ENCODE measurements around the gene NUDT22. TPM values are rescaled to one million over a fixed set of nuclear protein-coding genes. Genes with fewer than 3 reads are reported as not detected.

Gene NUDT22
- total and polyA plus RNA-seq, 2 of the 8 experiments (the other 6 are each of a cell fraction or from before 2014, with no cell fraction given), result 43.4 to 69.0 TPM

GRCh38 chr11:64183890-64184289, 42.2 kb upstream of the NUDT22 start:
- H3K4ac ChIP-seq (replicated peaks; ENCODE audit: insufficient read length, low read depth, low read length), result no peak overlapping the region
- TF ChIP-seq CEBPB (IDR thresholded peaks at IDR 0.05; ENCODE audit: low read depth, low read length) (no peak), RAD21 (IDR thresholded peaks at IDR 0.05 in 1 of 2, conservative IDR thresholded peaks at IDR 0.05 in 1 of 2; ENCODE audit: low read depth in 2 of 2, low read length in 2 of 2) (no peak), CHD2 (IDR thresholded peaks at IDR 0.05; ENCODE audit: low read length) (no peak), NRF1 (IDR thresholded peaks at IDR 0.05; ENCODE audit: low read depth, low read length) (no peak), CTBP2 (IDR thresholded peaks at IDR 0.05; ENCODE audit: borderline replicate concordance, insufficient read depth, insufficient read length, low read length) (no peak), SAP30 (IDR thresholded peaks at IDR 0.05; ENCODE audit: insufficient read depth, insufficient replicate concordance, low read length) (no peak), EP300 (IDR thresholded peaks at IDR 0.05; ENCODE audit: borderline replicate concordance in 1 of 2, low read depth in 2 of 2, low read length in 2 of 2) (no peak), TAF1 (IDR thresholded peaks at IDR 0.05; ENCODE audit: low read depth, low read length) (no peak), USF2 (IDR thresholded peaks at IDR 0.05; ENCODE audit: low read length) (no peak), KDM4A (IDR thresholded peaks at IDR 0.05; ENCODE audit: low read depth, low read length, severe bottlenecking) (no peak), JUND (IDR thresholded peaks at IDR 0.05; ENCODE audit: low read length) (no peak), MAFK (IDR thresholded peaks at IDR 0.05; ENCODE audit: low read depth, low read length) (no peak)

More at GRCh38 chr11:64183890-64184289, 42.2 kb upstream of the NUDT22 start:
- Histone ChIP-seq H3K14ac (ENCODE audit: insufficient read length) (no peak overlapping the region), H4K91ac (replicated peaks; ENCODE audit: insufficient read length, low read length) (no peak overlapping the region), H2AK5ac (ENCODE audit: low read depth, low read length) (peak overlapping the region; percentile 41; the same call in 1 of the 2 replicates), H4K20me1 (replicated peaks in 1 of 2; ENCODE audit: control insufficient read depth in 1 of 2, insufficient read depth in 2 of 2, low read length in 2 of 2) (peaks cover 6 to 21% of the 10 kb centered on the region in 2 experiments), H4K8ac (ENCODE audit: extremely low read depth, insufficient read depth, low read length) (no peak overlapping the region), H2AFZ (ENCODE audit: low read length) (no peak overlapping the region), H3K4me1 (replicated peaks in 1 of 4; ENCODE audit: control insufficient read depth in 3 of 4, insufficient read depth in 4 of 4, low read length in 3 of 4) (peaks cover 0 to 9% (median 4%) of the 10 kb centered on the region in 4 experiments; a peak in 6 of 7 replicates), H3K23me2 (ENCODE audit: low read depth, low read length) (peaks cover 9% of the 10 kb centered on the region), H3K56ac (replicated peaks; ENCODE audit: insufficient read length, low read depth, low read length) (no peak overlapping the region), H2BK12ac (ENCODE audit: low read depth, low read length) (no peak overlapping the region), H3K27ac (ENCODE audit: low read depth, low read length) (no peak overlapping the region), H3K27me3 (replicated peaks in 1 of 4; ENCODE audit: control insufficient read depth in 3 of 4, extremely low read depth in 1 of 4, insufficient read depth in 3 of 4, low read length in 3 of 4) (no peaks in the 10 kb centered on the region), H2BK120ac (replicated peaks; ENCODE audit: low read depth, low read length) (no peak overlapping the region), H3K9me3 (ENCODE audit: insufficient read depth in 2 of 2, low read depth in 1 of 2, low read length in 1 of 2) (no peaks in the 10 kb centered on the region), H3K79me2 (ENCODE audit: control insufficient read depth in 1 of 2, insufficient read depth in 2 of 2, low read length in 2 of 2) (peaks cover 8 to 23% of the 10 kb centered on the region in 2 experiments), H3K4me3 (ENCODE audit: extremely low read depth in 1 of 4, insufficient read depth in 2 of 4, low read depth in 3 of 4, low read length in 4 of 4) (peak overlapping the region in 1 of 4 experiments; percentile 73; a peak in 2 of 8 replicates), H3K4me2 (ENCODE audit: insufficient read depth in 1 of 2, low read depth in 2 of 2, low read length in 2 of 2) (peak overlapping the region; percentile 87 to 96), H2BK20ac (ENCODE audit: low read length) (no peak overlapping the region), H3K79me1 (ENCODE audit: low read depth, low read length) (peaks cover 2% of the 10 kb centered on the region; the same call in 1 of the 2 replicates), H3K36me3 (ENCODE audit: control insufficient read depth in 2 of 4, insufficient read depth in 4 of 4, low read length in 3 of 4) (peaks cover 0 to 11% (median under 1%) of the 10 kb centered on the region in 4 experiments; a peak in 2 of 8 replicates), H3K18ac (ENCODE audit: extremely low read depth, low read length) (no peak overlapping the region), H3K23ac (ENCODE audit: insufficient read length) (no peak overlapping the region), H2BK5ac (ENCODE audit: low read depth, low read length) (no peak overlapping the region), H2BK15ac (ENCODE audit: low read length) (no peak overlapping the region), H3K9ac (replicated peaks in 1 of 4; ENCODE audit: extremely low read depth in 1 of 4, low read depth in 3 of 4, low read length in 3 of 4) (no peak overlapping the region), H4K5ac (ENCODE audit: insufficient read length, low read depth, low read length) (no peak overlapping the region)
- ChIA-PET POLR2A (ENCODE audit: partially characterized antibody) (interaction anchor here (0.6 to 12.4 kb wide), 11 partner anchors 9 to 577 kb away, joined by 3 to 186 read pairs (median 12); partner anchors contain the start of genes FERMT3, MACROD1, NUDT22 and RPS6KA4), CTCF (ENCODE audit: partially characterized antibody) (interaction anchor here (1.0 to 1.5 kb wide), 3 partner anchors 20 to 188 kb away, joined by 3 to 4 read pairs (median 3); no protein-coding TSS in a partner anchor)
- DNase-seq (ENCODE audit: low read depth in 1 of 2, low spot score in 2 of 2) (no peak), FAIRE-seq (no peak)
- 83% methylated on average over 6 of the region's 7 CpGs; no CpG with 5 or more reads in 1 of the 2 experiments for WGBS, 2 experiments (ENCODE audit: extremely low coverage in 1 of 2, insufficient coverage in 1 of 2, insufficient read length in 1 of 2, insufficient replicate concordance in 2 of 2, low coverage in 1 of 2, low lambda C conversion rate in 2 of 2, missing lambda C conversion rate in 1 of 2)

All from H1 (cell line).